IMR-90 (cell line): ENCODE results near the gene METTL17. TPM values are rescaled to one million over a fixed set of nuclear protein-coding genes. Genes with fewer than 3 reads are reported as not detected.

Experiments used
- ATAC-seq: fragments of 200-7000 bp; cut with Tn5 transposase; 2 replicates; pipeline ENCODE4 v1.9.1; 2020; ENCODE audit warnings: low read depth, mild to moderate bottlenecking, moderate library complexity
- BruUV-seq: library from RNA; stranded (reverse); fragments of 400-500 nt; replicated peaks from 2 replicates; lab custom pipeline; 2021; lab: Mats Ljungman, UMichigan
- CTCF ChIA-PET: fragments of 300-600 bp; formaldehyde crosslinking; extraction: SDS; loops from one replicate; lab custom pipeline; 2021; ENCODE audit warnings: antibody characterized with exemption; lab: Yijun Ruan, JAX
- POLR2A ChIA-PET: fragments of 300-600 bp; sonication (Branson Sonifier 250); formaldehyde crosslinking; loops from one replicate; lab custom pipeline; 2022; ENCODE audit warnings: antibody characterized with exemption; ENCODE audit not compliant: unreplicated experiment; lab: Charles Lee
- DNase-seq: peaks from one replicate; pipeline ENCODE4 v3.0.0; 2013
- H2AFZ ChIP-seq: replicated peaks from 2 replicates; pipeline ENCODE3; 2013; ENCODE audit warnings: low read length, mild to moderate bottlenecking; ENCODE audit not compliant: poor library complexity
- H2AK5ac ChIP-seq: 2 replicates; pipeline ENCODE4 v1.6.1; 2013; ENCODE audit warnings: low read depth, low read length, inconsistent platforms
- H2AK9ac ChIP-seq: replicated peaks from 2 replicates; pipeline ENCODE3; 2013; ENCODE audit warnings: mild to moderate bottlenecking, low read depth, low read length, moderate library complexity; ENCODE audit not compliant: poor library complexity
- H2BK120ac ChIP-seq: 2 replicates; pipeline ENCODE4 v1.6.1; 2013; ENCODE audit warnings: low read depth, low read length, inconsistent platforms
- H2BK15ac ChIP-seq: 3 replicates; pipeline ENCODE4 v1.6.1; 2013; ENCODE audit warnings: low read depth, low read length, inconsistent platforms
- H2BK20ac ChIP-seq: 2 replicates; pipeline ENCODE4 v1.6.1; 2013; ENCODE audit warnings: low read depth, mild to moderate bottlenecking, inconsistent platforms, low read length, moderate library complexity
- H2BK5ac ChIP-seq: 2 replicates; pipeline ENCODE4 v1.6.1; 2013; ENCODE audit warnings: mild to moderate bottlenecking, low read depth, low read length, inconsistent platforms; ENCODE audit not compliant: poor library complexity, severe bottlenecking
- H3K14ac ChIP-seq: replicated peaks from 2 replicates; pipeline ENCODE4 v1.6.1; 2013; ENCODE audit warnings: low read depth, low read length, inconsistent platforms
- H3K18ac ChIP-seq: 2 replicates; pipeline ENCODE4 v1.6.1; 2013; ENCODE audit warnings: low read depth, low read length, control low read depth
- H3K23ac ChIP-seq: 2 replicates; pipeline ENCODE4 v1.6.1; 2013; ENCODE audit warnings: low read depth, low read length, inconsistent platforms
- H3K27ac ChIP-seq: 2 replicates; pipeline ENCODE4 v1.5.1; 2013; ENCODE audit warnings: mild to moderate bottlenecking, control low read depth, low read length; ENCODE audit not compliant: insufficient read depth
- H3K27me3 ChIP-seq: 2 replicates; pipeline ENCODE4 v1.6.1; 2013; ENCODE audit warnings: low read length; ENCODE audit not compliant: control insufficient read depth, insufficient read depth
- H3K36me3 ChIP-seq: 2 replicates; pipeline ENCODE4 v1.6.1; 2013; ENCODE audit warnings: low read length, mixed read lengths; ENCODE audit not compliant: control insufficient read depth, insufficient read depth
- H3K4ac ChIP-seq: 2 replicates; pipeline ENCODE4 v1.6.1; 2013; ENCODE audit warnings: low read depth, low read length, inconsistent platforms
- H3K4me1 ChIP-seq: 2 replicates; pipeline ENCODE4 v1.6.1; 2013; ENCODE audit warnings: low read length, mixed read lengths; ENCODE audit not compliant: control insufficient read depth, insufficient read depth
- H3K4me2 ChIP-seq: 2 replicates; pipeline ENCODE4 v1.6.1; 2013; ENCODE audit warnings: low read depth, mild to moderate bottlenecking, control low read depth, low read length, moderate library complexity
- H3K4me3 ChIP-seq: 2 replicates; pipeline ENCODE4 v1.5.1; 2013; ENCODE audit warnings: low read depth, mild to moderate bottlenecking, control low read depth, low read length, moderate library complexity; ENCODE audit not compliant: insufficient read depth
- H3K56ac ChIP-seq: 2 replicates; pipeline ENCODE4 v1.6.1; 2013; ENCODE audit warnings: low read length, inconsistent platforms; ENCODE audit not compliant: insufficient read depth; ENCODE audit errors: extremely low read depth
- H3K79me1 ChIP-seq, 2 experiments: 2 replicates each; pipeline ENCODE4 v1.6.1; 2013; ENCODE audit warnings: low read length in 2 of 2, inconsistent platforms in 1 of 2, low read depth in 1 of 2
- H3K9ac ChIP-seq: 2 replicates; pipeline ENCODE4 v1.6.1; 2013; ENCODE audit warnings: low read depth, low read length, control low read depth
- H3K9me1 ChIP-seq: 2 replicates; pipeline ENCODE4 v1.6.1; 2013; ENCODE audit warnings: low read length, inconsistent platforms; ENCODE audit not compliant: insufficient read depth
- H3K9me3 ChIP-seq: 2 replicates; pipeline ENCODE4 v1.6.1; 2013; ENCODE audit warnings: low read length; ENCODE audit not compliant: control insufficient read depth, insufficient read depth
- H4K20me1 ChIP-seq: 2 replicates; pipeline ENCODE4 v1.6.1; 2013; ENCODE audit warnings: low read length, inconsistent platforms; ENCODE audit not compliant: insufficient read depth
- H4K5ac ChIP-seq: 2 replicates; pipeline ENCODE4 v1.6.1; 2013; ENCODE audit warnings: mild to moderate bottlenecking, low read depth, low read length, control low read depth
- H4K8ac ChIP-seq, 2 experiments: 2 replicates each; pipeline ENCODE4 v1.6.1; 2013; ENCODE audit warnings: low read depth in 2 of 2, low read length in 2 of 2, control low read depth in 1 of 2, inconsistent platforms in 1 of 2
- H4K91ac ChIP-seq: 2 replicates; pipeline ENCODE4 v1.6.1; 2013; ENCODE audit warnings: low read depth, low read length, inconsistent platforms; ENCODE audit not compliant: insufficient read depth
- BHLHE40 ChIP-seq: fragments of 150-350 bp; IDR thresholded peaks from 2 replicates; pipeline ENCODE4 v1.6.1; 2016; ENCODE audit warnings: mild to moderate bottlenecking, low read depth, low read length
- CHD1 ChIP-seq: IDR thresholded peaks from 2 replicates; pipeline ENCODE4 v1.6.1; 2012; ENCODE audit warnings: low read depth, low read length, improper control_type of control experiment
- FOS ChIP-seq: fragments of 150-350 bp; IDR thresholded peaks from 2 replicates; pipeline ENCODE4 v1.6.1; 2016; ENCODE audit warnings: low read depth, low read length
- MAZ ChIP-seq: IDR thresholded peaks from 2 replicates; pipeline ENCODE4 v1.6.1; 2012; ENCODE audit warnings: low read depth, mild to moderate bottlenecking, low read length, improper control_type of control experiment, moderate library complexity, borderline replicate concordance
- NFE2L2 ChIP-seq: fragments of 150-350 bp; IDR thresholded peaks from 2 replicates; pipeline ENCODE4 v1.6.1; 2016; ENCODE audit warnings: low read depth, mild to moderate bottlenecking, low read length
- POLR2A ChIP-seq: IDR thresholded peaks from 2 replicates; pipeline ENCODE4 v1.6.1; 2012; ENCODE audit warnings: mild to moderate bottlenecking, low read depth, low read length
- RAD21 ChIP-seq: IDR thresholded peaks from 2 replicates; pipeline ENCODE4 v1.6.1; 2012; ENCODE audit warnings: low read length, improper control_type of control experiment
- WGBS, 2 experiments: methylation state at CpG; one replicate each; pipeline versions ENCODE4 v1.1.5 to v1.1.7; 2013; ENCODE audit warnings: missing lambda C conversion rate in 2 of 2; ENCODE audit not compliant: insufficient read length in 1 of 2; ENCODE audit errors: extremely low coverage in 2 of 2; 5-methylcytosine and 5-hydroxymethylcytosine counted together
- dilution Hi-C: fragments of 300-500 bp; cut with HindIII; formaldehyde crosslinking; loops from one replicate; pipeline ENCODE4 v1.14.3; 2018; ENCODE audit warnings: low sequenced_read_pairs; ENCODE audit not compliant: unreplicated experiment
- in situ Hi-C: fragments of 300-500 bp; cut with MboI; formaldehyde crosslinking; loops from 3 replicates; pipeline ENCODE4 v1.14.3; 2019; ENCODE audit warnings: low sequenced_read_pairs, inconsistent platforms, mixed read lengths
- intact Hi-C: fragments of 100-400 bp; cut with micrococcal nuclease; formaldehyde crosslinking; loops from 2 replicates; pipeline ENCODE4 v1.10.0; 2022
- polyA plus RNA-seq, 3 experiments: library from polyadenylated mRNA; depleted of rRNA; stranded (reverse); fragments of >200 nt; gene quantifications; 2 replicates each; pipeline ENCODE4 v1.2.3, GENCODE V29; 2012; ENCODE audit warnings: low replicate concordance in 1 of 3
- total RNA-seq: library from RNA; depleted of rRNA; stranded (reverse); fragments of >200 nt; gene quantifications from 2 replicates; pipeline ENCODE4 v1.2.3, GENCODE V29; 2012
- TF ChIP-seq, protein P1 (sequence below): fragments of 150-350 bp; IDR thresholded peaks from 2 replicates; pipeline ENCODE4 v1.6.1; 2016; ENCODE audit warnings: low read depth, mild to moderate bottlenecking, low read length, moderate library complexity, borderline replicate concordance
- TF ChIP-seq, protein P2 (sequence below): fragments of 150-350 bp; IDR thresholded peaks from 2 replicates; pipeline ENCODE4 v1.6.1; 2017; ENCODE audit warnings: mild to moderate bottlenecking, antibody characterized with exemption, low read length, low read depth
- TF ChIP-seq, protein P3 (sequence below): conservative IDR thresholded peaks from 2 replicates; pipeline ENCODE4 v1.5.1; 2012; ENCODE audit warnings: mild to moderate bottlenecking, low read depth, low read length, improper control_type of control experiment

The METTL17 gene
- total and polyA plus RNA-seq, 2 of the 4 experiments (the other 2 are of a cell fraction) = 32.8 to 69.7 TPM

DNA sequence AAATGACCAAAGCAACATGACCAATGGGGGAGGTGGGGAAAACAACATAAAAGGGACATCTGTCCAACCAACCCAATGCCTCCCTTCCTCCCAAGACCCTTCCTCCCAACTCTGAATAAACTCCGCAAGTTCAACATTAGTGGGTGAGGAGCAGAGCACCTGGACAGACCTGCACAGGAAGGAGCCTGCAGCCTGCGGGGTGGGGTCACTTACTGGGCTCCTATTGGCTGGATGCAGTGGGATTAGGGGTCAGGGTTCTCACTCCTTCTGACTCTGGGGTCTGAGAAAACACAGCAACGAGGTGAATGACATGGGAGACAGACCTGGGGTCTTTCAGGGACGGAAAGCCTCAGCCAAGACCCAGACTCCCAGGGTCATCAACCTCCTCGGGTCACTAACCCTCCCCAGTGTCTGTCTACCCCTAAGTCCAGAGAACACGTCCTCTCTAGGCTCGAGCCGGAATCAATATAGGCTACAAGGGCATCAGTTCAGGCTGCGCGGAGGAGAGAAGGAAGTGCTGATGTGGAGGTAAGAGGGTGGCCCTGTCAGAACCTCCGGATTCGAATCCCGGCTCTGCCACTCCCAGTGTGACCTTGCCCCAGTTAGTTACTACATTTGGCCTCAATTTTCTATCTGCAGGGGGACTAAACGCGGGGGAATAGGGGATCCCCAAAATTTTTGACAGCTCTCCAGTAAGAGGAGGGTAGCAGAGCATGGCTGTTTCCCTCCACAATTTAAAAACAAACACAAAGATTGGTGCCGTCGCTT is 34.2 kb downstream of the METTL17 start:
- Histone ChIP-seq H3K79me1 (no peaks in the 10 kb centered on the region), H3K23ac (no peak overlapping the region), H4K8ac (no peak overlapping the region), H3K14ac (no peak overlapping the region), H3K4ac (no peak overlapping the region), H2AFZ (peak overlapping the region; percentile 87), H4K20me1 (no peaks in the 10 kb centered on the region), H2AK9ac (no peak overlapping the region), H2AK5ac (no peak overlapping the region), H3K36me3 (no peaks in the 10 kb centered on the region), H3K4me3 (peak overlapping the region; percentile 36; the same call in 1 of the 2 replicates), H2BK15ac (no peak overlapping the region), H3K4me1 (no peaks in the 10 kb centered on the region), H2BK20ac (no peak overlapping the region), H3K4me2 (peak overlapping the region; percentile 65; the same call in 1 of the 2 replicates), H3K9me1 (no peaks in the 10 kb centered on the region), H2BK120ac (no peak overlapping the region), H3K18ac (no peak overlapping the region), H3K27ac (no peak overlapping the region), H2BK5ac (no peak overlapping the region), H4K91ac (no peak overlapping the region), H3K9ac (no peak overlapping the region), H4K5ac (no peak overlapping the region), H3K56ac (no peak overlapping the region), H3K27me3 (peaks cover 61% of the 10 kb centered on the region), H3K9me3 (no peaks in the 10 kb centered on the region)
- TF ChIP-seq CHD1 = no peak
- no peak for TF ChIP-seq BHLHE40
- TF ChIP-seq RAD21 = no peak
- TF ChIP-seq, protein P1, sequence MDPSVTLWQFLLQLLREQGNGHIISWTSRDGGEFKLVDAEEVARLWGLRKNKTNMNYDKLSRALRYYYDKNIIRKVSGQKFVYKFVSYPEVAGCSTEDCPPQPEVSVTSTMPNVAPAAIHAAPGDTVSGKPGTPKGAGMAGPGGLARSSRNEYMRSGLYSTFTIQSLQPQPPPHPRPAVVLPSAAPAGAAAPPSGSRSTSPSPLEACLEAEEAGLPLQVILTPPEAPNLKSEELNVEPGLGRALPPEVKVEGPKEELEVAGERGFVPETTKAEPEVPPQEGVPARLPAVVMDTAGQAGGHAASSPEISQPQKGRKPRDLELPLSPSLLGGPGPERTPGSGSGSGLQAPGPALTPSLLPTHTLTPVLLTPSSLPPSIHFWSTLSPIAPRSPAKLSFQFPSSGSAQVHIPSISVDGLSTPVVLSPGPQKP = no peak
- no peak for TF ChIP-seq FOS
- TF ChIP-seq NFE2L2 = no peak
- TF ChIP-seq, protein P2, sequence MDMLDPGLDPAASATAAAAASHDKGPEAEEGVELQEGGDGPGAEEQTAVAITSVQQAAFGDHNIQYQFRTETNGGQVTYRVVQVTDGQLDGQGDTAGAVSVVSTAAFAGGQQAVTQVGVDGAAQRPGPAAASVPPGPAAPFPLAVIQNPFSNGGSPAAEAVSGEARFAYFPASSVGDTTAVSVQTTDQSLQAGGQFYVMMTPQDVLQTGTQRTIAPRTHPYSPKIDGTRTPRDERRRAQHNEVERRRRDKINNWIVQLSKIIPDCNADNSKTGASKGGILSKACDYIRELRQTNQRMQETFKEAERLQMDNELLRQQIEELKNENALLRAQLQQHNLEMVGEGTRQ = no peak
- no peak for TF ChIP-seq MAZ
- TF ChIP-seq, protein P3, sequence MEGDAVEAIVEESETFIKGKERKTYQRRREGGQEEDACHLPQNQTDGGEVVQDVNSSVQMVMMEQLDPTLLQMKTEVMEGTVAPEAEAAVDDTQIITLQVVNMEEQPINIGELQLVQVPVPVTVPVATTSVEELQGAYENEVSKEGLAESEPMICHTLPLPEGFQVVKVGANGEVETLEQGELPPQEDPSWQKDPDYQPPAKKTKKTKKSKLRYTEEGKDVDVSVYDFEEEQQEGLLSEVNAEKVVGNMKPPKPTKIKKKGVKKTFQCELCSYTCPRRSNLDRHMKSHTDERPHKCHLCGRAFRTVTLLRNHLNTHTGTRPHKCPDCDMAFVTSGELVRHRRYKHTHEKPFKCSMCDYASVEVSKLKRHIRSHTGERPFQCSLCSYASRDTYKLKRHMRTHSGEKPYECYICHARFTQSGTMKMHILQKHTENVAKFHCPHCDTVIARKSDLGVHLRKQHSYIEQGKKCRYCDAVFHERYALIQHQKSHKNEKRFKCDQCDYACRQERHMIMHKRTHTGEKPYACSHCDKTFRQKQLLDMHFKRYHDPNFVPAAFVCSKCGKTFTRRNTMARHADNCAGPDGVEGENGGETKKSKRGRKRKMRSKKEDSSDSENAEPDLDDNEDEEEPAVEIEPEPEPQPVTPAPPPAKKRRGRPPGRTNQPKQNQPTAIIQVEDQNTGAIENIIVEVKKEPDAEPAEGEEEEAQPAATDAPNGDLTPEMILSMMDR = no peak
- no peak for TF ChIP-seq POLR2A
- in situ Hi-C loops = no loop called here
- no peak for ATAC-seq
- dilution Hi-C loops = no loop called here
- no CpG with 5 or more reads among the region's 17 CpGs for WGBS, 2 experiments
- POLR2A ChIA-PET = no interaction called here
- CTCF ChIA-PET = interaction anchor here (0.6 to 1.2 kb wide), 2 partner anchors 9 kb away, joined by 3 to 4 read pairs; no protein-coding TSS in a partner anchor
- no TSS peak for BruUV-seq
- intact Hi-C loops = no loop called here
- no peak for DNase-seq
